WTC11 (cell line): Measurements from ENCODE around the gene NRBP1. TPM values are rescaled to one million over a fixed set of nuclear protein-coding genes. Genes with fewer than 3 reads are reported as not detected.

Experiments
- ATAC-seq: fragments of 200-7000 bp; cut with Tn5 transposase; 2 replicates; pipeline ENCODE4 v1.10.0; 2021; ENCODE audit warnings: mild to moderate bottlenecking, moderate library complexity
- CTCF ChIA-PET: fragments of 300-600 bp; sonication (Branson Sonifier 250); formaldehyde crosslinking; loops from one replicate; lab custom pipeline; 2021; ENCODE audit warnings: antibody characterized with exemption; lab: Charles Lee
- POLR2A ChIA-PET: fragments of 350-600 bp; sonication (Branson Sonifier 250); formaldehyde crosslinking; loops from one replicate; lab custom pipeline; 2021; ENCODE audit warnings: antibody characterized with exemption; lab: Charles Lee
- DNase-seq: peaks from one replicate; pipeline ENCODE4 v3.0.0; 2021; ENCODE audit warnings: low spot score
- H3K27ac Mint-ChIP-seq: 2 replicates; pipeline ENCODE4 v1.8.0; 2021; ENCODE audit warnings: mixed read lengths
- H3K27me3 Mint-ChIP-seq: 2 replicates; pipeline ENCODE4 v1.8.0; 2021; ENCODE audit warnings: low read depth, mild to moderate bottlenecking, moderate library complexity, mixed read lengths
- H3K36me3 Mint-ChIP-seq: 2 replicates; pipeline ENCODE4 v1.8.0; 2021; ENCODE audit warnings: mixed read lengths
- H3K4me1 Mint-ChIP-seq: 2 replicates; pipeline ENCODE4 v1.8.0; 2022; ENCODE audit warnings: mixed read lengths
- H3K4me3 Mint-ChIP-seq: 2 replicates; pipeline ENCODE4 v1.8.0; 2021; ENCODE audit warnings: mild to moderate bottlenecking, moderate library complexity, mixed read lengths
- H3K9me3 Mint-ChIP-seq: 2 replicates; pipeline ENCODE4 v1.8.0; 2021; ENCODE audit warnings: mixed read lengths
- ARID4B ChIP-seq: sonication (generic); formaldehyde crosslinking; IDR thresholded peaks from 2 replicates; pipeline ENCODE4 v1.8.0; 2023; ENCODE audit warnings: missing genetic modification reagents, mild to moderate bottlenecking, borderline replicate concordance
- CREB1 ChIP-seq: sonication (generic); formaldehyde crosslinking; IDR thresholded peaks from 2 replicates; pipeline ENCODE4 v1.8.0; 2023; ENCODE audit warnings: mild to moderate bottlenecking, missing genetic modification reagents
- ERG ChIP-seq: fragments of 250-450 bp; sonication (Bioruptor Pico); IDR thresholded peaks from 2 replicates; pipeline ENCODE4 v1.8.0; 2021; ENCODE audit warnings: mild to moderate bottlenecking
- FOXP4 ChIP-seq: sonication (generic); formaldehyde crosslinking; IDR thresholded peaks from 2 replicates; pipeline ENCODE4 v1.8.0; 2022; ENCODE audit warnings: mild to moderate bottlenecking, missing genetic modification reagents
- IRF2 ChIP-seq: sonication (generic); formaldehyde crosslinking; IDR thresholded peaks from 2 replicates; pipeline ENCODE4 v1.8.0; 2022; ENCODE audit warnings: low read depth, missing genetic modification reagents, borderline replicate concordance
- JUN ChIP-seq: sonication (generic); formaldehyde crosslinking; IDR thresholded peaks from 2 replicates; pipeline ENCODE4 v1.8.0; 2023; ENCODE audit warnings: mild to moderate bottlenecking, missing genetic modification reagents
- MYBL2 ChIP-seq: sonication (generic); formaldehyde crosslinking; IDR thresholded peaks from 2 replicates; pipeline ENCODE4 v1.8.1; 2023; ENCODE audit warnings: mild to moderate bottlenecking, moderate library complexity, missing genetic modification reagents
- NFE2L1 ChIP-seq: sonication (generic); formaldehyde crosslinking; IDR thresholded peaks from 2 replicates; pipeline ENCODE4 v1.8.1; 2023; ENCODE audit warnings: missing genetic modification reagents
- NR1H2 ChIP-seq: sonication (generic); formaldehyde crosslinking; IDR thresholded peaks from 2 replicates; pipeline ENCODE4 v1.9.0; 2021; ENCODE audit warnings: mild to moderate bottlenecking, moderate library complexity, missing genetic modification reagents
- NR3C1 ChIP-seq: sonication (generic); formaldehyde crosslinking; conservative IDR thresholded peaks from 2 replicates; pipeline ENCODE4 v1.8.1; 2023; ENCODE audit warnings: low read depth, mild to moderate bottlenecking, missing genetic modification reagents
- OVOL2 ChIP-seq: fragments of 250-450 bp; sonication (Bioruptor Pico); IDR thresholded peaks from 2 replicates; pipeline ENCODE4 v1.9.0; 2021; ENCODE audit warnings: mild to moderate bottlenecking, borderline replicate concordance
- PRRX2 ChIP-seq: fragments of 250-450 bp; sonication (Bioruptor Pico); IDR thresholded peaks from 2 replicates; pipeline ENCODE4 v1.8.0; 2021; ENCODE audit warnings: mild to moderate bottlenecking
- RELA ChIP-seq: sonication (generic); formaldehyde crosslinking; IDR thresholded peaks from 2 replicates; pipeline ENCODE4 v1.8.1; 2022; ENCODE audit warnings: missing genetic modification reagents, mild to moderate bottlenecking, borderline replicate concordance
- SMAD3 ChIP-seq: sonication (generic); formaldehyde crosslinking; IDR thresholded peaks from 2 replicates; pipeline ENCODE4 v1.8.0; 2022; ENCODE audit warnings: missing genetic modification reagents, mild to moderate bottlenecking, borderline replicate concordance
- ZNF138 ChIP-seq: sonication (generic); formaldehyde crosslinking; conservative IDR thresholded peaks from 2 replicates; pipeline ENCODE4 v1.8.1; 2022; ENCODE audit warnings: mild to moderate bottlenecking, moderate library complexity, missing genetic modification reagents
- ZNF219 ChIP-seq: sonication (generic); formaldehyde crosslinking; IDR thresholded peaks from 2 replicates; pipeline ENCODE4 v1.8.0; 2023; ENCODE audit warnings: missing genetic modification reagents, mild to moderate bottlenecking, borderline replicate concordance
- ZNF263 ChIP-seq: sonication (generic); formaldehyde crosslinking; IDR thresholded peaks from 2 replicates; pipeline ENCODE4 v1.8.1; 2022; ENCODE audit warnings: low read depth, mild to moderate bottlenecking, moderate library complexity, missing genetic modification reagents
- ZNF423 ChIP-seq: fragments of 250-450 bp; sonication (Bioruptor Pico); IDR thresholded peaks from 2 replicates; pipeline ENCODE4 v2.1.2; 2022; ENCODE audit warnings: mild to moderate bottlenecking, moderate library complexity
- ZNF671 ChIP-seq: fragments of 250-450 bp; sonication (Bioruptor Pico); IDR thresholded peaks from 2 replicates; pipeline ENCODE4 v1.8.0; 2021; ENCODE audit warnings: mild to moderate bottlenecking
- total RNA-seq: library from RNA; stranded (reverse); gene quantifications from 3 replicates; pipeline ENCODE4 v1.2.3, GENCODE V29; 2021
- TF ChIP-seq, protein P1 (sequence below): sonication (generic); formaldehyde crosslinking; IDR thresholded peaks from 2 replicates; pipeline ENCODE4 v1.8.1; 2023; ENCODE audit warnings: mild to moderate bottlenecking, missing genetic modification reagents, moderate library complexity
- TF ChIP-seq, protein P2 (sequence below): sonication (generic); formaldehyde crosslinking; IDR thresholded peaks from 2 replicates; pipeline ENCODE4 v1.8.1; 2022; ENCODE audit warnings: mild to moderate bottlenecking, missing genetic modification reagents, moderate library complexity, borderline replicate concordance
- TF ChIP-seq, protein P3 (sequence below): sonication (generic); formaldehyde crosslinking; IDR thresholded peaks from 2 replicates; pipeline ENCODE4 v1.8.0; 2022; ENCODE audit warnings: mild to moderate bottlenecking, missing genetic modification reagents

The NRBP1 gene
- total RNA-seq, 1 experiment from 2014 or later, result 110 TPM

DNA sequence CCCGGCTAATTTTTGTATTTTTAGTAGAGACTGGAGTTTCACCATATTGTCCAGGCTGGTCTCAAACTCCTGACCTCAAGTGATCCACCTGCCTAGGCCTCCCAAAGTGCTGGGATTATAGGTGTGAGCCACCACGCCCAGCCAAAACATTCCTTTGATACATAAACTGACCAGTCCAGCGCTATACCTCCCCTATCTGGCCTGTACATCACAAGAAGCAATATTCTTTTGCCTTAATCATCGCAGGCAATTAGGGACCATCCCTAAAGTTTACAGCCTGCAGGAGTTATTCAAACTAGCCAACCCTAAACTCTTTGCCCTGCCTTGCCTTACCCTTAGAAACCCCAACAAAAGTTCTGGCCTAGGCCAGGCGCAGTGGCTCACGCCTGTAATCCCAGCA, 12.3 kb upstream of the NRBP1 start (continued):
- TF ChIP-seq FOXP4, result no peak
- no peak for TF ChIP-seq SMAD3 (CRISPR knock-in tag)
- no peak for TF ChIP-seq NFE2L1
- TF ChIP-seq ZNF423 (CRISPR knock-in tag), result no peak
- TF ChIP-seq CREB1 (CRISPR knock-in tag), result no peak
- no peak for TF ChIP-seq RELA

DNA sequence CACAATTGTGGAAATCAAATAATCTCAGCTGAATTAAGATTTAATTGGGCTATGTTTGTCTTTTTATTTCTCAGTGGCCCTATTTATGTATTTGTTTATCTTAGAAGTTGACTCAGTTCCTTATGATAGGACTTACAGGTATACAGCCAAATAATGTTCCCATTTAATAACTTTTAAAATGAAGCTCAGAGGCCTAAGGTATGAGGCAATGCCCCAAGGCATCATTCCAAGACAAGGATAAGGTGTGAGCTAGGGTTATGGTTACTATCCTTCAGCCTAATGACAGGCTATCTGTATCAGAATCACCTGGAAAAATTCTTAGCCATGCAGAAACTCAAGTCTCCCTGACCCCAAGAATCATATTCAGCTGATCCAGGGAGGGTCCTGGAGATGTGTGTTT, 7.4 kb upstream of the NRBP1 start:
- CTCF ChIA-PET, result no interaction called here
- Mint-ChIP-seq H3K27ac (no peak overlapping the region), H3K4me3 (no peak overlapping the region), H3K9me3 (no peaks in the 10 kb centered on the region), H3K27me3 (peaks cover 4% of the 10 kb centered on the region; the same call in 1 of the 2 replicates), H3K36me3 (no peaks in the 10 kb centered on the region), H3K4me1 (no peaks in the 10 kb centered on the region)
- POLR2A ChIA-PET, result no interaction called here
- TF ChIP-seq IRF2 (CRISPR knock-in tag), result no peak
- no peak for TF ChIP-seq ZNF263 (CRISPR knock-in tag)
- TF ChIP-seq, protein P1, sequence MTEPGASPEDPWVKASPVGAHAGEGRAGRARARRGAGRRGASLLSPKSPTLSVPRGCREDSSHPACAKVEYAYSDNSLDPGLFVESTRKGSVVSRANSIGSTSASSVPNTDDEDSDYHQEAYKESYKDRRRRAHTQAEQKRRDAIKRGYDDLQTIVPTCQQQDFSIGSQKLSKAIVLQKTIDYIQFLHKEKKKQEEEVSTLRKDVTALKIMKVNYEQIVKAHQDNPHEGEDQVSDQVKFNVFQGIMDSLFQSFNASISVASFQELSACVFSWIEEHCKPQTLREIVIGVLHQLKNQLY (CRISPR knock-in tag), result no peak
- TF ChIP-seq ZNF138 (CRISPR knock-in tag), result no peak
- TF ChIP-seq JUN, result no peak
- TF ChIP-seq ZNF671 (CRISPR knock-in tag), result no peak
- no peak for TF ChIP-seq ERG (CRISPR knock-in tag)
- TF ChIP-seq NR1H2 (CRISPR knock-in tag), result no peak
- no peak for TF ChIP-seq OVOL2 (CRISPR knock-in tag)
- ATAC-seq, result no peak
- no peak for DNase-seq

DNA sequence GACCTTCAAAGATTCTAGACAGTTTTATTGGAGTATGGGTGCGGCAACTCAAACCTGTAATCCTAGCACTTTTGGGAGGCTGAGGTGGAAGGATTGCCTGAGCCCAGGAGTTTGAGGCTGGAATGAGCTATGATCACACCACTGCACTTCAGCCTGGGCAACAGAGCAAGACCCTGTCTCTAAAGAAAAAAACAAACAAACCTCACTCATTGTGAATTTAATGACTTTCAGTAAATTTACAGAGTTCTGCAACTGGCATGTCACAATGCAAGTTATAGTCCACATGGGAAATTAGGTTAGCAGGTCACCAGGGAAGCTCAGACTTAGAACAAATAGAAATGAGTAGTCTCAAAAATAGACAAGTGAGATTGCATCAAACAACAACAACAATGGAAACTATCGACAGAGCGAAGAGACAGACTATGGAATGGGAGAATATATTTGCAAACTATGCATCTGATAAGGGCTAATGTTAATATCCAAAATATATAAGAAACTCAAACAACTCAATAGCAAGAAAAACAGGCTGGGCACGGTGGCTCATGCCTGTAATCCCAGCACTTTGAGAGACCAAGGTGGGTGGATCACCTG, 6.7 kb upstream of the NRBP1 start:
- Mint-ChIP-seq H3K9me3 (no peaks in the 10 kb centered on the region), H3K36me3 (no peaks in the 10 kb centered on the region), H3K27me3 (peaks cover 4% of the 10 kb centered on the region; the same call in 1 of the 2 replicates), H3K4me1 (no peaks in the 10 kb centered on the region), H3K27ac (no peak overlapping the region), H3K4me3 (no peak overlapping the region)
- CTCF ChIA-PET, result no interaction called here
- POLR2A ChIA-PET, result no interaction called here
- ATAC-seq (no peak), DNase-seq (no peak)
- TF ChIP-seq PRRX2 (no peak), NR3C1 (no peak), CREB1 (CRISPR knock-in tag) (no peak), MYBL2 (CRISPR knock-in tag) (no peak), ARID4B (CRISPR knock-in tag) (no peak), FOXP4 (no peak), ZNF219 (CRISPR knock-in tag) (no peak)
- TF ChIP-seq, protein P2, sequence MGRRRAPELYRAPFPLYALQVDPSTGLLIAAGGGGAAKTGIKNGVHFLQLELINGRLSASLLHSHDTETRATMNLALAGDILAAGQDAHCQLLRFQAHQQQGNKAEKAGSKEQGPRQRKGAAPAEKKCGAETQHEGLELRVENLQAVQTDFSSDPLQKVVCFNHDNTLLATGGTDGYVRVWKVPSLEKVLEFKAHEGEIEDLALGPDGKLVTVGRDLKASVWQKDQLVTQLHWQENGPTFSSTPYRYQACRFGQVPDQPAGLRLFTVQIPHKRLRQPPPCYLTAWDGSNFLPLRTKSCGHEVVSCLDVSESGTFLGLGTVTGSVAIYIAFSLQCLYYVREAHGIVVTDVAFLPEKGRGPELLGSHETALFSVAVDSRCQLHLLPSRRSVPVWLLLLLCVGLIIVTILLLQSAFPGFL (CRISPR knock-in tag), result no peak
- TF ChIP-seq, protein P3, sequence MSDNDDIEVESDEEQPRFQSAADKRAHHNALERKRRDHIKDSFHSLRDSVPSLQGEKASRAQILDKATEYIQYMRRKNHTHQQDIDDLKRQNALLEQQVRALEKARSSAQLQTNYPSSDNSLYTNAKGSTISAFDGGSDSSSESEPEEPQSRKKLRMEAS (CRISPR knock-in tag), result no peak
